ENCODE results near the gene GPR132. TPM values are rescaled to one million over a fixed set of nuclear protein-coding genes. Genes with fewer than 3 reads are reported as not detected.

The GPR132 gene
- polyA plus RNA-seq, 1 donor, result 1.1 TPM

Other genes with a start within 250 kb of the GPR132 start
- 2.3 TPM for gene CEP170B, start 200.2 kb downstream of the GPR132 start, polyA plus RNA-seq (ENCODE audit: insufficient read length)
- gene PLD4, start 140.6 kb downstream of the GPR132 start, polyA plus RNA-seq (ENCODE audit: insufficient read length), result 5.7 TPM
- 12.7 TPM for gene AHNAK2, start 87.1 kb downstream of the GPR132 start, polyA plus RNA-seq (ENCODE audit: insufficient read length)
- gene CLBA1, start 79.6 kb downstream of the GPR132 start, polyA plus RNA-seq (ENCODE audit: insufficient read length), result 4.5 TPM
- gene CDCA4, start 44.3 kb downstream of the GPR132 start, polyA plus RNA-seq (ENCODE audit: insufficient read length), result 14.4 TPM
- 40.4 TPM for gene JAG2, start 103.3 kb upstream of the GPR132 start, polyA plus RNA-seq (ENCODE audit: insufficient read length)
- gene NUDT14, start 115.9 kb upstream of the GPR132 start, polyA plus RNA-seq (ENCODE audit: insufficient read length), result 12.2 TPM
- gene BTBD6, start 183.1 kb upstream of the GPR132 start, polyA plus RNA-seq (ENCODE audit: insufficient read length), result 34.6 TPM
- 22.8 TPM for gene BRF1, start 235.6 kb upstream of the GPR132 start, polyA plus RNA-seq (ENCODE audit: insufficient read length)
- gene PACS2, start 249.3 kb upstream of the GPR132 start, polyA plus RNA-seq (ENCODE audit: insufficient read length), result 88.1 TPM

Data from forelimb muscle (tissue), 1 donor.